Upper lobe of left lung (tissue), 6 donors: ENCODE results near the gene LRRC1. TPM values are rescaled to one million over a fixed set of nuclear protein-coding genes. Genes with fewer than 3 reads are reported as not detected.

Source experiments
- ATAC-seq, 2 donors: fragments of 200-7000 bp; cut with Tn5 transposase; one replicate each; pipeline ENCODE4 v1.9.1; 2022; ENCODE audit warnings: mild to moderate bottlenecking in 2 of 2, moderate library complexity in 2 of 2; ENCODE audit not compliant: low FRiP score in 2 of 2
- DNase-seq, 2 donors: peaks; one replicate each; pipeline ENCODE4 v3.0.0-alpha.2; 2019 to 2020
- H3K27ac ChIP-seq, 4 donors: fragments of 200-600 bp; sonication (generic); one replicate each; pipeline ENCODE4 v1.5.1; 2016 to 2019
- H3K27me3 ChIP-seq, 4 donors: fragments of 200-600 bp; sonication (generic); one replicate each; pipeline ENCODE4 v1.5.1; 2017 to 2019
- H3K36me3 ChIP-seq, 4 donors: fragments of 200-600 bp; sonication (generic); one replicate each; pipeline ENCODE4 v1.5.1; 2016 to 2019
- H3K4me1 ChIP-seq, 4 donors: fragments of 200-600 bp; sonication (generic); one replicate each; pipeline ENCODE4 v1.5.1; 2018 to 2019
- H3K4me3 ChIP-seq, 4 donors: fragments of 200-600 bp; sonication (generic); one replicate each; pipeline ENCODE4 v1.5.1; 2017 to 2019; ENCODE audit warnings: mild to moderate bottlenecking in 2 of 4, moderate library complexity in 1 of 4
- H3K9me3 ChIP-seq, 4 donors: fragments of 200-600 bp; sonication (generic); one replicate each; pipeline ENCODE4 v1.5.1; 2018 to 2019
- EP300 ChIP-seq, 4 donors: sonication (generic); formaldehyde crosslinking; IDR thresholded peaks; one replicate each; pipeline ENCODE4 v1.5.1; 2017; ENCODE audit warnings: antibody characterized with exemption in 4 of 4, control low read depth in 2 of 4
- POLR2A ChIP-seq, 4 donors: fragments of 450-650 bp; IDR thresholded peaks; one replicate each; pipeline ENCODE4 v1.5.1; 2016 to 2017; ENCODE audit warnings: antibody characterized with exemption in 4 of 4, mild to moderate bottlenecking in 2 of 4
- POLR2AphosphoS5 ChIP-seq, 2 donors: sonication (generic); formaldehyde crosslinking; IDR thresholded peaks; one replicate each; pipeline ENCODE4 v1.5.1; 2017; ENCODE audit warnings: antibody characterized with exemption in 2 of 2
- WGBS, 2 donors: methylation state at CpG; one replicate each; pipeline ENCODE4 v1.1.5; 2017 to 2018; 5-methylcytosine and 5-hydroxymethylcytosine counted together
- total RNA-seq, 6 donors: library from RNA; depleted of rRNA in 4 of 6; stranded (reverse); fragments of >200 nt in 4 of 6; gene quantifications; one replicate each; pipeline versions ENCODE4 v1.1.0 to v1.2.1, GENCODE V29; 2016 to 2021
- TF ChIP-seq, protein P1 (sequence below), 6 experiments: fragments of 450-650 bp in 4 of 6; fragments of 200-600 bp in 2 of 6; sonication (generic) in 2 of 6; IDR thresholded peaks; one replicate each; pipeline ENCODE4 v1.5.1; 2016 to 2019; ENCODE audit warnings: antibody characterized with exemption in 6 of 6
- donor health status: DM: no; HTN: no; CAD: no; lungs with moderate emphysema.
- donor health status: DM: no; HTN: yes; CAD: no; lungs with severe emphysema.

The LRRC1 gene
- total RNA-seq, 6 donors from 2014 or later: 10.9 to 31.5 (median 19.4) TPM

DNA sequence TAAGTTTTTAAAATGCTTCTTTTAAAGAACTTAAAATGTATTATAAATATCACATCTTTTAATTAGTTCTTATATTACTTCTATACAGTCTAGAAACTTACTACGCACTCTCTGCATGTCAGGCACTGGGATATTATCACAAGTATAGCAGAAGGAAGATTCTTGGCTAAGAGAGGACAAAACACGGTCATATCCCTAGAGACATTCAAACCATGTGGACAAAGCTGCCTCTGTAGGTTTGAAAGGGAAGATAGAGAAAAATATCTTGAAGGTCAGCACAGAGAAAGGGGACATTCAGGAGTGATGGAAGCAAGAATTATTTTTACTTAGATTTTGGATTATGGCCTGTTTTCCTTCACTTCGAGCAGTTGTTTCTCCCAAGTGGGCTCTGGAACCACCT is 64.1 kb downstream of the LRRC1 start:
- Histone ChIP-seq H3K27ac (no peak overlapping the region), H3K4me3 (no peak overlapping the region), H3K36me3 (no peaks in the 10 kb centered on the region), H3K4me1 (no peaks in the 10 kb centered on the region), H3K9me3 (no peaks in the 10 kb centered on the region), H3K27me3 (no peaks in the 10 kb centered on the region)
- DNase-seq: no peak
- no peak for TF ChIP-seq POLR2AphosphoS5 (IDR thresholded peaks at IDR 0.05)
- no peak for TF ChIP-seq POLR2A (IDR thresholded peaks at IDR 0.05)
- TF ChIP-seq, protein P1, sequence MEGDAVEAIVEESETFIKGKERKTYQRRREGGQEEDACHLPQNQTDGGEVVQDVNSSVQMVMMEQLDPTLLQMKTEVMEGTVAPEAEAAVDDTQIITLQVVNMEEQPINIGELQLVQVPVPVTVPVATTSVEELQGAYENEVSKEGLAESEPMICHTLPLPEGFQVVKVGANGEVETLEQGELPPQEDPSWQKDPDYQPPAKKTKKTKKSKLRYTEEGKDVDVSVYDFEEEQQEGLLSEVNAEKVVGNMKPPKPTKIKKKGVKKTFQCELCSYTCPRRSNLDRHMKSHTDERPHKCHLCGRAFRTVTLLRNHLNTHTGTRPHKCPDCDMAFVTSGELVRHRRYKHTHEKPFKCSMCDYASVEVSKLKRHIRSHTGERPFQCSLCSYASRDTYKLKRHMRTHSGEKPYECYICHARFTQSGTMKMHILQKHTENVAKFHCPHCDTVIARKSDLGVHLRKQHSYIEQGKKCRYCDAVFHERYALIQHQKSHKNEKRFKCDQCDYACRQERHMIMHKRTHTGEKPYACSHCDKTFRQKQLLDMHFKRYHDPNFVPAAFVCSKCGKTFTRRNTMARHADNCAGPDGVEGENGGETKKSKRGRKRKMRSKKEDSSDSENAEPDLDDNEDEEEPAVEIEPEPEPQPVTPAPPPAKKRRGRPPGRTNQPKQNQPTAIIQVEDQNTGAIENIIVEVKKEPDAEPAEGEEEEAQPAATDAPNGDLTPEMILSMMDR (IDR thresholded peaks at IDR 0.05): no peak
- 62 to 76% methylated on average over 3 of the region's 3 CpGs for WGBS, 2 donors
- ATAC-seq: no peak

DNA sequence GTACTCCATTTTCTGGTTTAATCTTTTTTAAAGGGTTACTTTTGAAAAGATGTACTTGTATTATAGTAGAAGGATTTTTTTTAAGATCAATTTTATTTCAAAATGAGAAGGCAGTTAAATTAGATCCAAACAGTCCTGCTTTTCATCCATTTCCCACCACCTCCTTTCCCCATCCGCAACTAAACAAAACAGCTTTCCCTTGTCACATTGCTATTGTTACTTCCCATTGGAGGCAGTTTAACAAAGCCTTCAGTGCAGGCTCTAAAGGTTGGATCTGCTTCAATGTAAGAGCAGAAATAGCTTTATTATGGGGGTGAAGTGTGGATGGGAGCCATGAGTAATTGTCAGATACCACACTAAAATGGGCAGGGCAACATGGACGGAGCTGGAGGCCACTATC is 65.7 kb downstream of the LRRC1 start:
- TF ChIP-seq EP300 (IDR thresholded peaks at IDR 0.05): no peak
- TF ChIP-seq POLR2A (IDR thresholded peaks at IDR 0.05): no peak
- TF ChIP-seq, protein P1 (IDR thresholded peaks at IDR 0.05): no peak
- no peak for TF ChIP-seq POLR2AphosphoS5 (IDR thresholded peaks at IDR 0.05)
- DNase-seq (no peak), ATAC-seq (no peak)
- Histone ChIP-seq H3K9me3 (no peaks in the 10 kb centered on the region), H3K36me3 (no peaks in the 10 kb centered on the region), H3K4me1 (no peaks in the 10 kb centered on the region), H3K27ac (no peak overlapping the region), H3K4me3 (no peak overlapping the region), H3K27me3 (no peaks in the 10 kb centered on the region)
- WGBS, 2 donors: 96 to 98% methylated on average over 2 of the region's 2 CpGs

DNA sequence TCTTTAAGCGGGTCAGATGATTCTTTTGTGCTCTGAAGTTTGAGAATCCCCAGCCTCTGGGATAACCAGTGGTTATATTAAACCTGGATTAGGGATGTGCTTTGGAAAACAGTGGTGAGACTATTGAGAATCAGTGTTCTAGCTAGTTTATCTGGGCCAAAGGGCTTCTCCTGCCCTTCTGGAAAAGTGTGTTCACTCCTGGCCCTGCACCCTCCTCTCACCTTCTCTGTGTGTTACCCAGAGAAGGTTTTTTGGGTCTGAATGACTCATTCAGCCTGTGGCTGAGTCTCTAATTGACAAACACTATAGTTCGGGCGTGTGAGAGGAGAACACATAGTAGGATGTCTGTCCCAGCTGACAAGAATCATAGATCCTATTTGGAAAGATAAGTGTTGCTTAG is 66.7 kb downstream of the LRRC1 start:
- ATAC-seq: no peak
- Histone ChIP-seq H3K27me3 (no peaks in the 10 kb centered on the region), H3K27ac (no peak overlapping the region), H3K36me3 (no peaks in the 10 kb centered on the region), H3K9me3 (no peaks in the 10 kb centered on the region), H3K4me1 (no peaks in the 10 kb centered on the region), H3K4me3 (no peak overlapping the region)
- WGBS, 2 donors: 97 to 100% methylated on average over 3 of the region's 3 CpGs
- TF ChIP-seq POLR2A (IDR thresholded peaks at IDR 0.05) (no peak), POLR2AphosphoS5 (IDR thresholded peaks at IDR 0.05) (no peak), EP300 (IDR thresholded peaks at IDR 0.05) (no peak)
- TF ChIP-seq, protein P1 (IDR thresholded peaks at IDR 0.05): no peak
- DNase-seq: no peak

DNA sequence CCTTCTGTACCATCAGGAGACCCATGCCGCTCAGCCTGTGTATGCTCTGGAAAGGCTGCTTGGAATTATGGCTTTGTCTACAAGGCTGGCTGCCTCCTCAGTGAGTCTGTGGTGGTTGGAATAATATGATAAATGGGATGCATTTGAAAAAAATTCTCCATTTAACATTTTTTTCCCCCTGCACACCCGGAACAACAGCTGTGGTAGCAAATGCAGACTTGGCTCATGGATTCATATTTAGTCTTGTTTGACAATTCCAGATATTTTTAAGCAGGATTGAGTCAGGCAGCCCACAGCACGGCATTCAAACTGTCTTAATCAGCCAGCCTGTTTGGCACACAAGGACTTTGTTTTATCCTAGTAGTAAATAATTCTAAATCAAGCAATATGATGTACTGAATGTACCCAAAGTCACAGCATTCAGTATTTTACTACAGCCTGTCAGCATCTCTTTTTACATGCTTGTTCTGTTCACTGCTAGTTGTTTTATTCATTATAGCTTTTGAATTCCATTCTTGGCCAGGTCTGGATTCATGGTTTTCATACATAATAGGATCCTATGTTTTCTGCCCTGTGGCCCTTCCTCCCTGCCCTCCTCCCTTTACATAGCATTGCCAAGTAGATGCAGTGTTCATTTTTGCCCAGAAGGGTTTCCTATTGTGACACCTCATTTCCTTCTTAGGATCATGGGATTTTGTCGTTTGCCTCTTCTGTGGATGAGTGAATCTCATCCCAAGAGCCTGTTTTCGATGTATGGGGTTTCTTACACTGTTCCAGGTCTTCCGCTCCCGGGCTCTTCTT is 68.1 kb downstream of the LRRC1 start:
- no peak for DNase-seq

More for the DNA sequence above, 68.1 kb downstream of the LRRC1 start:
- no peak for ATAC-seq
- no peak overlapping the region for H3K27ac ChIP-seq
- no peaks in the 10 kb centered on the region for H3K4me1 ChIP-seq
- no peaks in the 10 kb centered on the region for H3K36me3 ChIP-seq
- WGBS, 2 donors: 57 to 68% methylated on average over 7 of the region's 7 CpGs
- H3K9me3 ChIP-seq: no peaks in the 10 kb centered on the region
- no peak overlapping the region for H3K4me3 ChIP-seq
- no peaks in the 10 kb centered on the region for H3K27me3 ChIP-seq
- no peak for TF ChIP-seq EP300 (IDR thresholded peaks at IDR 0.05)
- TF ChIP-seq POLR2AphosphoS5 (IDR thresholded peaks at IDR 0.05): no peak
- TF ChIP-seq, protein P1 (IDR thresholded peaks at IDR 0.05): no peak
- TF ChIP-seq POLR2A (IDR thresholded peaks at IDR 0.05): no peak
